Skeletal muscle satellite cell (primary cell): ENCODE results near the gene CKS2.
"Not testable (repeated sequence)": the region's sequence is repeated elsewhere in the genome, so short reads cannot be mapped to it uniquely, and the experiment has no call there.

ENCODE experiments used
- H3K27me3 ChIP-seq: 2 replicates; pipeline ENCODE4 v1.7.0; 2013; ENCODE audit warnings: low read length; ENCODE audit not compliant: control insufficient read depth, insufficient read depth
- H3K36me3 ChIP-seq: 2 replicates; pipeline ENCODE4 v1.7.0; 2013; ENCODE audit warnings: mild to moderate bottlenecking, control low read depth, low read length; ENCODE audit not compliant: insufficient read depth
- H3K4me1 ChIP-seq: 2 replicates; pipeline ENCODE4 v1.7.0; 2013; ENCODE audit warnings: low read length; ENCODE audit not compliant: control insufficient read depth, insufficient read depth
- H3K4me2 ChIP-seq: 2 replicates; pipeline ENCODE4 v1.7.0; 2013; ENCODE audit warnings: mild to moderate bottlenecking, low read length
- H3K4me3 ChIP-seq: 2 replicates; pipeline ENCODE4 v1.7.0; 2013; ENCODE audit warnings: low read length
- H3K9ac ChIP-seq: 2 replicates; pipeline ENCODE4 v1.7.0; 2013; ENCODE audit warnings: mild to moderate bottlenecking, low read depth, low read length, moderate library complexity
- H3K9me3 ChIP-seq: replicated peaks from 2 replicates; pipeline ENCODE4 v1.7.0; 2013; ENCODE audit warnings: mild to moderate bottlenecking, control low read depth, low read length

CKS2 gene

GRCh38 chr9:89339807-89340206 is 28.8 kb downstream of the CKS2 start:
- Histone ChIP-seq H3K4me3 (no peak overlapping the region), H3K4me1 (no peaks in the 10 kb centered on the region), H3K36me3 (peaks cover 60% of the 10 kb centered on the region)

GRCh38 chr9:89340332-89340731 is 29.3 kb downstream of the CKS2 start:
- H3K9me3 ChIP-seq: no peaks in the 10 kb centered on the region
- no peak overlapping the region for H3K4me3 ChIP-seq
- H3K4me2 ChIP-seq: no peak overlapping the region

More at GRCh38 chr9:89339807-89340206, 28.8 kb downstream of the CKS2 start:
- Histone ChIP-seq H3K9ac (no peak overlapping the region), H3K27me3 (no peaks in the 10 kb centered on the region), H3K4me2 (no peak overlapping the region), H3K9me3 (no peaks in the 10 kb centered on the region)

GRCh38 chr9:89342213-89342612 is 31.2 kb downstream of the CKS2 start:
- no peaks in the 10 kb centered on the region for H3K9me3 ChIP-seq
- H3K4me1 ChIP-seq: no peaks in the 10 kb centered on the region
- H3K4me3 ChIP-seq: no peak overlapping the region
- H3K36me3 ChIP-seq: peaks cover 77% of the 10 kb centered on the region
- H3K4me2 ChIP-seq: no peak overlapping the region
- H3K9ac ChIP-seq: no peak overlapping the region
- H3K27me3 ChIP-seq: no peaks in the 10 kb centered on the region

More at GRCh38 chr9:89340332-89340731, 29.3 kb downstream of the CKS2 start:
- H3K9ac ChIP-seq: no peak overlapping the region
- no peaks in the 10 kb centered on the region for H3K27me3 ChIP-seq
- peaks cover 65% of the 10 kb centered on the region for H3K36me3 ChIP-seq
- H3K4me1 ChIP-seq: no peaks in the 10 kb centered on the region

- Histone ChIP-seq H3K36me3 (peaks cover 75% of the 10 kb centered on the region), H3K4me1 (no peaks in the 10 kb centered on the region)
Measured at GRCh38 chr9:89342948-89343347, 32.0 kb downstream of the CKS2 start.

GRCh38 chr9:89343812-89344211 is 32.8 kb downstream of the CKS2 start:
- H3K9me3 ChIP-seq, H3K4me1 ChIP-seq, H3K4me3 ChIP-seq, H3K4me2 ChIP-seq, H3K27me3 ChIP-seq, H3K9ac ChIP-seq: not testable (repeated sequence)
- H3K36me3 ChIP-seq: peaks cover 77% of the 10 kb centered on the region

More at GRCh38 chr9:89342948-89343347, 32.0 kb downstream of the CKS2 start:
- Histone ChIP-seq H3K9me3 (no peaks in the 10 kb centered on the region), H3K9ac (no peak overlapping the region), H3K27me3 (no peaks in the 10 kb centered on the region), H3K4me2 (no peak overlapping the region), H3K4me3 (no peak overlapping the region)

GRCh38 chr9:89345476-89345875 is 34.5 kb downstream of the CKS2 start:
- Histone ChIP-seq H3K36me3 (peaks cover 82% of the 10 kb centered on the region), H3K4me2 (no peak overlapping the region), H3K9me3 (no peaks in the 10 kb centered on the region), H3K4me1 (no peaks in the 10 kb centered on the region), H3K9ac (no peak overlapping the region), H3K4me3 (no peak overlapping the region), H3K27me3 (no peaks in the 10 kb centered on the region)

- Histone ChIP-seq H3K4me3 (no peak overlapping the region), H3K4me2 (no peak overlapping the region), H3K9ac (no peak overlapping the region), H3K4me1 (no peaks in the 10 kb centered on the region), H3K36me3 (peaks cover 86% of the 10 kb centered on the region), H3K27me3 (no peaks in the 10 kb centered on the region), H3K9me3 (no peaks in the 10 kb centered on the region)
Measured at GRCh38 chr9:89346696-89347095, 35.7 kb downstream of the CKS2 start.

- Histone ChIP-seq H3K4me2 (no peak overlapping the region), H3K4me1 (no peaks in the 10 kb centered on the region), H3K36me3 (peaks cover 84% of the 10 kb centered on the region), H3K9ac (no peak overlapping the region), H3K9me3 (no peaks in the 10 kb centered on the region), H3K4me3 (no peak overlapping the region), H3K27me3 (no peaks in the 10 kb centered on the region)
Measured at GRCh38 chr9:89347651-89348050, 36.7 kb downstream of the CKS2 start.

- Histone ChIP-seq H3K36me3 (peaks cover 93% of the 10 kb centered on the region), H3K4me2 (no peak overlapping the region), H3K9ac (no peak overlapping the region), H3K4me1 (no peaks in the 10 kb centered on the region), H3K27me3 (no peaks in the 10 kb centered on the region), H3K9me3 (no peaks in the 10 kb centered on the region), H3K4me3 (no peak overlapping the region)
Measured at GRCh38 chr9:89349607-89350006, 38.6 kb downstream of the CKS2 start.

- peaks cover 84% of the 10 kb centered on the region for H3K36me3 ChIP-seq
- H3K9me3 ChIP-seq: no peaks in the 10 kb centered on the region
- H3K4me3 ChIP-seq: no peak overlapping the region
- H3K4me2 ChIP-seq: no peak overlapping the region
- no peaks in the 10 kb centered on the region for H3K4me1 ChIP-seq
- no peaks in the 10 kb centered on the region for H3K27me3 ChIP-seq
- H3K9ac ChIP-seq: no peak overlapping the region
Measured at GRCh38 chr9:89350988-89351557, 40.1 kb downstream of the CKS2 start.

- no peak overlapping the region for H3K9ac ChIP-seq
- H3K36me3 ChIP-seq: peaks cover 82% of the 10 kb centered on the region
- no peak overlapping the region for H3K4me2 ChIP-seq
- H3K4me1 ChIP-seq: no peaks in the 10 kb centered on the region
- no peak overlapping the region for H3K4me3 ChIP-seq
- H3K27me3 ChIP-seq: no peaks in the 10 kb centered on the region
- H3K9me3 ChIP-seq: no peaks in the 10 kb centered on the region
Measured at GRCh38 chr9:89351584-89352300, 40.7 kb downstream of the CKS2 start.

GRCh38 chr9:89352451-89352850 is 41.5 kb downstream of the CKS2 start:
- H3K4me2 ChIP-seq: no peak overlapping the region
- no peaks in the 10 kb centered on the region for H3K9me3 ChIP-seq
- no peaks in the 10 kb centered on the region for H3K27me3 ChIP-seq
- no peaks in the 10 kb centered on the region for H3K4me1 ChIP-seq
- no peak overlapping the region for H3K9ac ChIP-seq
- no peak overlapping the region for H3K4me3 ChIP-seq
- H3K36me3 ChIP-seq: peaks cover 84% of the 10 kb centered on the region
